OCI-LY7 (cell line): Measurements from ENCODE around the gene TCEANC2. TPM values are rescaled to one million over a fixed set of nuclear protein-coding genes. Genes with fewer than 3 reads are reported as not detected.

Experiments used
- BruUV-seq: library from RNA; stranded (reverse); fragments of 400-500 nt; replicated peaks from 2 replicates; lab custom pipeline; 2021; lab: Mats Ljungman, UMichigan
- CTCF ChIA-PET: fragments of 300-600 bp; sonication (Branson Sonifier 250); formaldehyde crosslinking; loops from one replicate; lab custom pipeline; 2022; ENCODE audit warnings: antibody characterized with exemption; ENCODE audit not compliant: unreplicated experiment; lab: Charles Lee
- POLR2A ChIA-PET: fragments of 300-600 bp; sonication (Branson Sonifier 250); formaldehyde crosslinking; loops from one replicate; lab custom pipeline; 2022; ENCODE audit warnings: antibody characterized with exemption; lab: Charles Lee
- DNase-seq: peaks from one replicate; pipeline ENCODE4 v3.0.0-alpha.2; 2015; ENCODE audit warnings: low spot score
- H2AFZ ChIP-seq: fragments of 200-600 bp; sonication (generic), shearing (Covaris generic); 2 replicates; pipeline ENCODE4 v1.6.1; 2014; ENCODE audit warnings: mild to moderate bottlenecking, antibody characterized with exemption, low read length, moderate library complexity
- H3K27ac ChIP-seq: fragments of 200-600 bp; sonication (generic); 2 replicates; pipeline ENCODE4 v1.5.1; 2014; ENCODE audit warnings: mixed run types, low read depth, mild to moderate bottlenecking, moderate library complexity, low read length, inconsistent platforms; ENCODE audit not compliant: poor library complexity, severe bottlenecking
- H3K36me3 ChIP-seq: fragments of 200-600 bp; sonication (generic); 2 replicates; pipeline ENCODE4 v1.6.1; 2014; ENCODE audit warnings: mild to moderate bottlenecking, antibody characterized with exemption, low read length, moderate library complexity, mixed read lengths; ENCODE audit not compliant: insufficient read depth
- H3K4me1 ChIP-seq: fragments of 200-600 bp; sonication (generic); 2 replicates; pipeline ENCODE4 v1.5.1; 2014; ENCODE audit warnings: mild to moderate bottlenecking, low read length; ENCODE audit not compliant: insufficient read depth, poor library complexity, severe bottlenecking
- H3K4me2 ChIP-seq: fragments of 200-600 bp; sonication (generic); 2 replicates; pipeline ENCODE4 v1.6.1; 2014; ENCODE audit warnings: mild to moderate bottlenecking, low read length
- H3K4me3 ChIP-seq: fragments of 200-600 bp; sonication (generic); 2 replicates; pipeline ENCODE4 v1.5.1; 2014; ENCODE audit warnings: mild to moderate bottlenecking, low read depth, low read length; ENCODE audit not compliant: poor library complexity, severe bottlenecking
- H3K79me2 ChIP-seq: fragments of 200-600 bp; sonication (generic); 2 replicates; pipeline ENCODE4 v1.6.1; 2016; ENCODE audit warnings: low read depth, mild to moderate bottlenecking, low read length, moderate library complexity, mixed read lengths; ENCODE audit not compliant: insufficient read depth
- H3K9me2 ChIP-seq: fragments of 200-600 bp; sonication (generic); 2 replicates; pipeline ENCODE4 v1.6.1; 2016; ENCODE audit warnings: mild to moderate bottlenecking, low read length, mixed read lengths; ENCODE audit not compliant: insufficient read depth
- H3K9me3 ChIP-seq: fragments of 200-600 bp; sonication (generic); 2 replicates; pipeline ENCODE4 v1.6.1; 2014; ENCODE audit warnings: mild to moderate bottlenecking, mixed run types, low read length, mixed read lengths
- H4K20me1 ChIP-seq: fragments of 200-600 bp; sonication (generic); 2 replicates; pipeline ENCODE4 v1.6.1; 2014; ENCODE audit warnings: mild to moderate bottlenecking, antibody characterized with exemption, low read length, moderate library complexity, mixed read lengths; ENCODE audit not compliant: insufficient read depth
- EZH2phosphoT487 ChIP-seq: fragments of 200-600 bp; sonication (generic); IDR thresholded peaks from 2 replicates; pipeline ENCODE4 v1.6.1; 2018; ENCODE audit warnings: low read depth, borderline replicate concordance, mild to moderate bottlenecking, mixed run types, antibody characterized with exemption, low read length, moderate library complexity, mixed read lengths
- intact Hi-C: fragments of 100-400 bp; cut with micrococcal nuclease; formaldehyde crosslinking; loops from one replicate; pipeline ENCODE4 v1.10.0; 2022; ENCODE audit not compliant: unreplicated experiment
- total RNA-seq, 2 experiments: library from RNA; depleted of rRNA in 1 of 2; stranded (reverse); fragments of >200 nt in 1 of 2; shearing (Covaris generic) in 1 of 2; gene quantifications; 2 replicates each; pipeline ENCODE4 v1.2.3, GENCODE V29; 2014 to 2022
- TF ChIP-seq, protein P1 (sequence below): fragments of 200-600 bp; sonication (generic); conservative IDR thresholded peaks from 2 replicates; pipeline ENCODE4 v1.5.1; 2014; ENCODE audit warnings: mild to moderate bottlenecking, antibody characterized with exemption, low read length, moderate library complexity, mixed read lengths

TCEANC2 gene
- total RNA-seq, 2 experiments from 2014 or later = 5.1 to 9.5 TPM

DNA sequence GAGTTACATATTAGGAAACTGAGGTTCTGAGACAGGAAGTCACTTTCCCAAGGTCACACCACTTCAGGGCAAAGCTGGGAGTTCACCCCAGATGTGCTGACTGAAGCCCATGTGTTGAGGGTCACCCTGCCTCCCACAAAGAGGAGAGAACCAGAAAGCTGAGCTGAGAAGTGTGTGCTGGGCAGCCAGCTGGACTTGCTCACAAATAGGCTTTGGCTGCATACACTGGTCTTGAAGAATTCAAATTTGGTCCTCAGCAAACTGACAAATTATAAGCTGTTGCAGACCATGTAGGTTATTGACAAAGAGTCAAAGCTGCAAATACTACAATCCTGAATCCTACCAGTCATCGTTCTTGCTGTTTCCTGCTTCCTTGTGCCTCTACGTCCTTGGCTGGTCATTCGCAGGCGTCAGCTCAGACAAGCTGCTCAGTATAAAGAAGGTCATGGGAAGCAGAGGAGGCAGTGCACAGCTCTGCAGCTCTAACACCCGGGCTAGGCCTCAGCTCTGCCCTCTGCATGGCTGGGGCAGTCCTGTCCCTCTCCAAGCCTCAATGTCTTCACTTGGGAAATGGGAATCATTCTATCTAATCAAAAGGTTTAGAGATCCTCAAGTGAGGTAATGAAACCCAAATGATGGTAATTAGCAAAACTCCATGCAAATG lies 59.4 kb downstream of the TCEANC2 start:
- no peak for DNase-seq
- Histone ChIP-seq H3K79me2 (no peaks in the 10 kb centered on the region), H3K36me3 (no peaks in the 10 kb centered on the region), H4K20me1 (no peaks in the 10 kb centered on the region), H3K4me1 (no peaks in the 10 kb centered on the region), H3K9me2 (no peaks in the 10 kb centered on the region), H2AFZ (no peak overlapping the region), H3K4me3 (no peak overlapping the region), H3K27ac (no peak overlapping the region), H3K9me3 (no peaks in the 10 kb centered on the region), H3K4me2 (no peak overlapping the region)
- CTCF ChIA-PET = interaction anchor here (0.9 kb wide), 1 partner anchor 8 kb away, joined by 4 read pairs; no protein-coding TSS in a partner anchor
- BruUV-seq = no TSS peak
- POLR2A ChIA-PET = interaction anchor here (0.7 to 1.4 kb wide), 3 partner anchors 12 to 676 kb away, joined by 3 to 5 read pairs (median 4); no protein-coding TSS in a partner anchor
- TF ChIP-seq, protein P1, sequence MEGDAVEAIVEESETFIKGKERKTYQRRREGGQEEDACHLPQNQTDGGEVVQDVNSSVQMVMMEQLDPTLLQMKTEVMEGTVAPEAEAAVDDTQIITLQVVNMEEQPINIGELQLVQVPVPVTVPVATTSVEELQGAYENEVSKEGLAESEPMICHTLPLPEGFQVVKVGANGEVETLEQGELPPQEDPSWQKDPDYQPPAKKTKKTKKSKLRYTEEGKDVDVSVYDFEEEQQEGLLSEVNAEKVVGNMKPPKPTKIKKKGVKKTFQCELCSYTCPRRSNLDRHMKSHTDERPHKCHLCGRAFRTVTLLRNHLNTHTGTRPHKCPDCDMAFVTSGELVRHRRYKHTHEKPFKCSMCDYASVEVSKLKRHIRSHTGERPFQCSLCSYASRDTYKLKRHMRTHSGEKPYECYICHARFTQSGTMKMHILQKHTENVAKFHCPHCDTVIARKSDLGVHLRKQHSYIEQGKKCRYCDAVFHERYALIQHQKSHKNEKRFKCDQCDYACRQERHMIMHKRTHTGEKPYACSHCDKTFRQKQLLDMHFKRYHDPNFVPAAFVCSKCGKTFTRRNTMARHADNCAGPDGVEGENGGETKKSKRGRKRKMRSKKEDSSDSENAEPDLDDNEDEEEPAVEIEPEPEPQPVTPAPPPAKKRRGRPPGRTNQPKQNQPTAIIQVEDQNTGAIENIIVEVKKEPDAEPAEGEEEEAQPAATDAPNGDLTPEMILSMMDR = no peak
- TF ChIP-seq EZH2phosphoT487 = no peak
- intact Hi-C loops = no loop called here

DNA sequence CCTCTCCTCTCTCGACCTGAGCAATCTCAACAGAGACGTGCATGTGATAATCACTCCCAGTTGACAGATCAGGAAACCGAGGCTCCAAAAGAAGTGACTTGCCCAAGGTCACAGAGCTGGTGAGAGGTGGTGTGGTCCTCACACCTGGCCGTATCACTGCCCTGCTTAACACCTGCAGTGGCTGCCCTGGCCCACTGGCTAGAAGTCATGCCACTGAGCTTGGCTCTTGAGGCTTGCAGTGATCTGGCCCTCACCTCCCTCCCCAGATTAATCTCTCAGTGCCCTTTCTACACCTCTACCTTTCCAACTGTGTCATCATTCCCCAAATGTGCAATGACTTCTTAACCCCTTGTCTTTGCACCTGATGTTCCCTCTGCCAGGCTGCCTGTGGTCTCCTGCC lies 60.6 kb downstream of the TCEANC2 start:
- no peaks in the 10 kb centered on the region for H3K79me2 ChIP-seq
- no peaks in the 10 kb centered on the region for H3K9me3 ChIP-seq
- TF ChIP-seq EZH2phosphoT487 = no peak
- TF ChIP-seq, protein P1 = no peak
- H2AFZ ChIP-seq = no peak overlapping the region
- DNase-seq = no peak
- no peaks in the 10 kb centered on the region for H3K36me3 ChIP-seq
- no peak overlapping the region for H3K4me2 ChIP-seq
- no peak overlapping the region for H3K4me3 ChIP-seq
- H3K4me1 ChIP-seq = no peaks in the 10 kb centered on the region
- ChIA-PET CTCF (no interaction called here), POLR2A (no interaction called here)
- no peak overlapping the region for H3K27ac ChIP-seq
- intact Hi-C loops = no loop called here
- no peaks in the 10 kb centered on the region for H4K20me1 ChIP-seq
- BruUV-seq = no TSS peak
- no peaks in the 10 kb centered on the region for H3K9me2 ChIP-seq

DNA sequence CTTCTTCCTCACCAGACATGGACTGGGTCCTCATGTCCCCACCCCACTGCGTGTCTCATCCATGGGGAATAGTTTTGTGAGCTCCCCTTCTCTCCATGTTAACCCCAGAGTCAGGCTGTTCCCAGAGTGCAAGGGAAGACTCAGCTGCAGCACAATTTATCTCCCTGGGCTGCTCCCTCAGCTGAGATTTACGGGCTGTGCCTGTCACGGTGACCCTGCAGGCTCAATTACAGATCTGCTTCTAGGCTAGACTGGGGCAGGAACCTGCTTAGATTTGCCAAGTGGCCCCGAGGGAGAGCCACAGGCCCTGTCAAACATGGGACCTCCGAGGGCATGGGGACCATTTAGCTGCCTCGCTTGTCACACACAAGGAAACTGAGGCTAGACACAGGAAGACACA lies 61.5 kb downstream of the TCEANC2 start:
- Histone ChIP-seq H2AFZ (no peak overlapping the region), H3K27ac (no peak overlapping the region), H3K79me2 (no peaks in the 10 kb centered on the region), H3K4me3 (no peak overlapping the region), H3K4me2 (no peak overlapping the region), H3K36me3 (no peaks in the 10 kb centered on the region), H3K9me2 (no peaks in the 10 kb centered on the region), H4K20me1 (no peaks in the 10 kb centered on the region), H3K9me3 (no peaks in the 10 kb centered on the region), H3K4me1 (no peaks in the 10 kb centered on the region)
- ChIA-PET CTCF (interaction anchor here (0.5 kb wide), 1 partner anchor 62 kb away, joined by 3 read pairs; the partner anchor contains the start of gene TMEM59), POLR2A (interaction anchor here (0.6 to 1.0 kb wide), 2 partner anchors 9 to 67 kb away, joined by 3 to 4 read pairs; no protein-coding TSS in a partner anchor)
- TF ChIP-seq EZH2phosphoT487 = no peak
- TF ChIP-seq, protein P1 = no peak
- intact Hi-C loops = no loop called here
- no peak for DNase-seq
- no TSS peak for BruUV-seq
